HepG2 (cell line): ENCODE measurements around the gene CPXM2. TPM values are rescaled to one million over a fixed set of nuclear protein-coding genes. Genes with fewer than 3 reads are reported as not detected.

Experiments used
- ATAC-seq: fragments of 200-7000 bp; cut with Tn5 transposase; 3 replicates; pipeline ENCODE4 v1.9.1; 2020; ENCODE audit warnings: mild to moderate bottlenecking, moderate library complexity
- BruUV-seq: library from RNA; stranded (reverse); fragments of 400-500 nt; replicated peaks from 2 replicates; lab custom pipeline; 2021; lab: Mats Ljungman, UMichigan
- CTCF ChIA-PET: fragments of 300-600 bp; formaldehyde crosslinking; extraction: SDS; loops from one replicate; lab custom pipeline; 2021; ENCODE audit warnings: low total read pairs, inconsistent platforms, low intra/inter-chr PET ratio; lab: Yijun Ruan, JAX
- POLR2A ChIA-PET: fragments of 350-600 bp; sonication (Branson Sonifier 250); formaldehyde crosslinking; loops from one replicate; lab custom pipeline; 2020; ENCODE audit warnings: antibody characterized with exemption, inconsistent platforms; lab: Yijun Ruan, JAX
- DNase-seq: peaks from one replicate; pipeline ENCODE4 v3.0.0-alpha.2; 2015; ENCODE audit warnings: low spot score
- FAIRE-seq: peaks from 3 replicates; lab custom pipeline; 2011; peaks lifted over from hg19 to GRCh38; lab: Jason Lieb, UNC
- H2AFZ ChIP-seq: one replicate; pipeline ENCODE4 v1.6.1; 2011; ENCODE audit warnings: low read length, inconsistent platforms
- H3K27ac ChIP-seq: fragments of 300-600 bp; 3 replicates; pipeline ENCODE4 v1.8.0; 2011; ENCODE audit warnings: mixed run types, mild to moderate bottlenecking, mixed read lengths, low read length, inconsistent platforms; ENCODE audit not compliant: insufficient read depth; ENCODE audit errors: extremely low read length
- H3K27me3 ChIP-seq, 2 experiments: fragments of 200-600 bp in 1 of 2; 2 replicates in 1 of 2; 3 replicates in 1 of 2; pipeline versions ENCODE4 v1.6.0 to v1.8.0; 2011; ENCODE audit warnings: low read length in 2 of 2, mild to moderate bottlenecking in 2 of 2, moderate library complexity in 2 of 2, inconsistent platforms in 1 of 2; ENCODE audit not compliant: insufficient read depth in 2 of 2, control insufficient read depth in 1 of 2
- H3K36me3 ChIP-seq, 2 experiments: fragments of 200-600 bp in 1 of 2; replicated peaks in 1 of 2; 2 replicates in 1 of 2; 3 replicates in 1 of 2; pipeline versions ENCODE4 v1.5.1 to v1.8.0; 2011; ENCODE audit warnings: low read length in 2 of 2, inconsistent platforms in 1 of 2; ENCODE audit not compliant: insufficient read depth in 2 of 2, control insufficient read depth in 1 of 2
- H3K4me1 ChIP-seq: 2 replicates; pipeline ENCODE4 v1.5.1; 2012; ENCODE audit warnings: low read length, inconsistent platforms; ENCODE audit not compliant: insufficient read depth
- H3K4me2 ChIP-seq: 2 replicates; pipeline ENCODE4 v1.6.0; 2011; ENCODE audit warnings: low read depth, low read length, inconsistent platforms
- H3K4me3 ChIP-seq, 3 experiments: fragments of 200-600 bp in 1 of 3; sonication (generic), shearing (Covaris generic) in 1 of 3; replicated peaks in 1 of 3; 2 replicates each; pipeline ENCODE4 v1.5.1; 2011 to 2016; ENCODE audit warnings: low read length in 3 of 3, inconsistent platforms in 2 of 3, low read depth in 2 of 3, mild to moderate bottlenecking in 2 of 3, control low read depth in 1 of 3, mixed read lengths in 1 of 3; ENCODE audit not compliant: insufficient read depth in 1 of 3
- H3K79me2 ChIP-seq: one replicate; pipeline ENCODE4 v1.6.1; 2011; ENCODE audit warnings: low read length, inconsistent platforms; ENCODE audit not compliant: insufficient read depth
- H3K9ac ChIP-seq: 2 replicates; pipeline ENCODE4 v1.6.0; 2011; ENCODE audit warnings: mild to moderate bottlenecking, low read depth, low read length, inconsistent platforms; ENCODE audit not compliant: insufficient read depth
- H3K9me3 ChIP-seq: 2 replicates; pipeline ENCODE4 v1.5.1; 2012; ENCODE audit warnings: mild to moderate bottlenecking, low read length
- H4K20me1 ChIP-seq: 2 replicates; pipeline ENCODE4 v1.6.0; 2011; ENCODE audit warnings: inconsistent platforms, mild to moderate bottlenecking, low read length, moderate library complexity; ENCODE audit not compliant: insufficient read depth
- ARID5B ChIP-seq: IDR thresholded peaks from 2 replicates; pipeline ENCODE4 v1.4.0; 2020; ENCODE audit warnings: mild to moderate bottlenecking, missing genetic modification reagents
- ATF1 ChIP-seq: IDR thresholded peaks from 2 replicates; pipeline ENCODE4 v1.6.1; 2016; ENCODE audit warnings: mild to moderate bottlenecking, control low read depth
- KDM5B ChIP-seq: sonication (generic); formaldehyde crosslinking; IDR thresholded peaks from 2 replicates; pipeline ENCODE4 v1.4.0; 2020; ENCODE audit warnings: missing genetic modification reagents, mild to moderate bottlenecking, borderline replicate concordance
- RFX1 ChIP-seq: fragments of 450-650 bp; IDR thresholded peaks from 2 replicates; pipeline ENCODE4 v1.6.1; 2017
- TP53 ChIP-seq: sonication (generic); formaldehyde crosslinking; conservative IDR thresholded peaks from 2 replicates; pipeline ENCODE4 v1.4.0; 2020; ENCODE audit warnings: missing genetic modification reagents
- ZFP36L2 ChIP-seq: sonication (generic); formaldehyde crosslinking; IDR thresholded peaks from 2 replicates; pipeline ENCODE4 v1.4.0; 2020; ENCODE audit warnings: missing genetic modification reagents
- ZNF136 ChIP-seq: sonication (generic); formaldehyde crosslinking; IDR thresholded peaks from 2 replicates; pipeline ENCODE4 v1.8.1; 2022; ENCODE audit warnings: low read depth, mild to moderate bottlenecking, moderate library complexity, missing genetic modification reagents
- ZNF3 ChIP-seq: IDR thresholded peaks from 2 replicates; pipeline ENCODE4 v1.7.0; 2017; ENCODE audit warnings: inconsistent platforms
- WGBS: methylation state at CpG from one replicate; pipeline ENCODE4 v1.1.6; 2017; ENCODE audit warnings: low lambda C conversion rate; 5-methylcytosine and 5-hydroxymethylcytosine counted together
- in situ Hi-C: cut with HindIII; loops from 2 replicates; pipeline ENCODE4 v1.10.0; 2017; ENCODE audit warnings: low pct_unique_long_range_greater_than_20kb; ENCODE audit not compliant: extremely low pct_ligation_motif_present
- intact Hi-C: fragments of 100-400 bp; cut with micrococcal nuclease; formaldehyde crosslinking; loops from one replicate; pipeline ENCODE4 v1.10.0; 2022; ENCODE audit not compliant: unreplicated experiment
- polyA plus RNA-seq, 8 experiments: library from polyadenylated mRNA; depleted of rRNA in 3 of 8; stranded (reverse) in 7 of 8; unstranded in 1 of 8; fragments of >200 nt; fragmentation: Illumina TruSeq in 4 of 8; extraction: Trizol in 4 of 8; gene quantifications; 2 replicates each; pipeline versions ENCODE4 v1.2.1 to v1.2.3, GENCODE V29; 2011 to 2016; ENCODE audit warnings: low read depth in 4 of 8, missing spikeins in 1 of 8, mixed read lengths in 1 of 8; ENCODE audit not compliant: insufficient read depth in 1 of 8
- total RNA-seq, 5 experiments: library from RNA; depleted of rRNA; stranded (reverse); fragments of >200 nt; fragmentation: Illumina TruSeq; extraction: Trizol; gene quantifications; 2 replicates each; pipeline ENCODE4 v1.2.3, GENCODE V29; 2016; ENCODE audit warnings: low read depth in 1 of 5
- TF ChIP-seq, protein P1 (sequence below): sonication (generic); formaldehyde crosslinking; IDR thresholded peaks from 2 replicates; pipeline ENCODE4 v1.4.0; 2020; ENCODE audit warnings: missing genetic modification reagents
- TF ChIP-seq, protein P2 (sequence below): sonication (generic); formaldehyde crosslinking; conservative IDR thresholded peaks from 2 replicates; pipeline ENCODE4 v1.8.0; 2022; ENCODE audit warnings: mild to moderate bottlenecking, moderate library complexity, missing genetic modification reagents

The CPXM2 gene
- total and polyA plus RNA-seq, 2 of the 13 experiments (the other 11 are each of a cell fraction or from before 2014, with no cell fraction given) = 0.03 TPM; not detected in 1

DNA sequence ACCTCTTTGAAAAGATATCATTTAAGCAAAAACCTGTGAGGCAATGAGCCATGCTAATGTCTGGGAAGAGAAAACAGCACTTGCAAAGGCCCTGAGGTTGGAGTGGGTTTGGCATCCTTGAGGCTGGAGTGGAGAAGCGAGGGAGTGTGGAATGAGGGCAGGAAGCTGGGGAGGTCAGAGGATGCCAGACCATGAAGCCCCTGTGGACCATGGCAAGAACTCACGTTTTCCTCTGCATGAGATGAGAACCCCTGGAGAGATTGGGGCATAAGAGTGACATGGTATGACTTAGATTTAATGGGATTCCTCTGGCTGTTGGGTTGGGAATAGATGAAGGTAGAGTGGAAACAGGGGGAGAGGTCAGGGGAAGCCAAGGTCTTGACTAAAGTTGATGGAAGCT lies 176.1 kb downstream of the CPXM2 start (continued):
- TF ChIP-seq ARID5B (CRISPR knock-in tag) = no peak

DNA sequence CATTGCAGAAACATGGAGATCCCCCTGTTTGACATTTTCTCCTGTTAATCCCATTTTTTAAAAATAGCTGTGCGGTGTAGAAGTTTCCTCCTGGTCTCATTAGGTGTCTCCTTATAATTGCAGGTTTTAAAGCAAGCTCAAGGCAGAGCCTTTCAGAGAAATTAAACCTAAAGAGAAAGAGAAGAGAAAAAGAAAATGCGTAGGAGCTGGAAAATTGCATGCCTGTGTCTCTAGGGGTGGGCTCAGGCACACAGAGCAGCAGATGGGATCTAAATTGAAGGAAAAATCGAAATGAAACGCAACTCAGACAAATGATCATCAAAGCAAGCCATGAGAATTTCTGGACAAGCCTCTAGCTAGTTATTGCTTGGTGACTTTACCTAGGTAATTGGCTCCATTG lies 185.4 kb downstream of the CPXM2 start:
- Histone ChIP-seq H3K9ac (no peak overlapping the region), H2AFZ (no peak overlapping the region), H3K27me3 (peaks cover 0 to 10% of the 10 kb centered on the region in 2 experiments; a peak in 2 of 5 replicates), H3K4me2 (no peak overlapping the region), H3K9me3 (no peaks in the 10 kb centered on the region), H3K27ac (no peak overlapping the region)
- no TSS peak for BruUV-seq
- intact Hi-C loops = no loop called here
- TF ChIP-seq ATF1 (CRISPR knock-in tag) (no peak), ZFP36L2 (no peak), TP53 (no peak), ZNF3 (CRISPR knock-in tag) (no peak), RFX1 (no peak), ZNF136 (CRISPR knock-in tag) (no peak), KDM5B (no peak)
- TF ChIP-seq, protein P1, sequence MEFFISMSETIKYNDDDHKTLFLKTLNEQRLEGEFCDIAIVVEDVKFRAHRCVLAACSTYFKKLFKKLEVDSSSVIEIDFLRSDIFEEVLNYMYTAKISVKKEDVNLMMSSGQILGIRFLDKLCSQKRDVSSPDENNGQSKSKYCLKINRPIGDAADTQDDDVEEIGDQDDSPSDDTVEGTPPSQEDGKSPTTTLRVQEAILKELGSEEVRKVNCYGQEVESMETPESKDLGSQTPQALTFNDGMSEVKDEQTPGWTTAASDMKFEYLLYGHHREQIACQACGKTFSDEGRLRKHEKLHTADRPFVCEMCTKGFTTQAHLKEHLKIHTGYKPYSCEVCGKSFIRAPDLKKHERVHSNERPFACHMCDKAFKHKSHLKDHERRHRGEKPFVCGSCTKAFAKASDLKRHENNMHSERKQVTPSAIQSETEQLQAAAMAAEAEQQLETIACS = no peak
- TF ChIP-seq, protein P2, sequence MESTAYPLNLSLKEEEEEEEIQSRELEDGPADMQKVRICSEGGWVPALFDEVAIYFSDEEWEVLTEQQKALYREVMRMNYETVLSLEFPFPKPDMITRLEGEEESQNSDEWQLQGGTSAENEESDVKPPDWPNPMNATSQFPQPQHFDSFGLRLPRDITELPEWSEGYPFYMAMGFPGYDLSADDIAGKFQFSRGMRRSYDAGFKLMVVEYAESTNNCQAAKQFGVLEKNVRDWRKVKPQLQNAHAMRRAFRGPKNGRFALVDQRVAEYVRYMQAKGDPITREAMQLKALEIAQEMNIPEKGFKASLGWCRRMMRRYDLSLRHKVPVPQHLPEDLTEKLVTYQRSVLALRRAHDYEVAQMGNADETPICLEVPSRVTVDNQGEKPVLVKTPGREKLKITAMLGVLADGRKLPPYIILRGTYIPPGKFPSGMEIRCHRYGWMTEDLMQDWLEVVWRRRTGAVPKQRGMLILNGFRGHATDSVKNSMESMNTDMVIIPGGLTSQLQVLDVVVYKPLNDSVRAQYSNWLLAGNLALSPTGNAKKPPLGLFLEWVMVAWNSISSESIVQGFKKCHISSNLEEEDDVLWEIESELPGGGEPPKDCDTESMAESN (CRISPR knock-in tag) = no peak
- TF ChIP-seq, all 625 proteins: peak for 0
- ChIA-PET CTCF (no interaction called here), POLR2A (no interaction called here)
- Histone ChIP-seq H3K4me1 (no peaks in the 10 kb centered on the region), H3K36me3 (no peaks in the 10 kb centered on the region), H3K4me3 (no peak overlapping the region), H4K20me1 (no peaks in the 10 kb centered on the region), H3K79me2 (no peaks in the 10 kb centered on the region)
- no peak for FAIRE-seq
- ATAC-seq = no peak
- no peak for DNase-seq
- in situ Hi-C loops = no loop called here
- 10% methylated on average over 4 of the region's 4 CpGs for WGBS
